DND-41 (cell line): ENCODE data around the gene C19orf47.

ENCODE experiments used
- ATAC-seq: fragments of 200-7000 bp; cut with Tn5 transposase; 3 replicates; pipeline ENCODE4 v1.9.1; 2021; ENCODE audit warnings: low read depth; ENCODE audit not compliant: insufficient read depth
- DNase-seq: peaks from one replicate; pipeline ENCODE4 v3.0.0-alpha.2; 2020
- H2AFZ ChIP-seq: 2 replicates; pipeline ENCODE4 v1.6.0; 2012; ENCODE audit warnings: low read depth, low read length
- H3K27ac ChIP-seq: 2 replicates; pipeline ENCODE4 v1.5.1; 2012; ENCODE audit warnings: low read length, inconsistent platforms
- H3K27me3 ChIP-seq: fragments of 200-600 bp; sonication (generic); 2 replicates; pipeline ENCODE4 v1.6.0; 2012; ENCODE audit warnings: low read length, mild to moderate bottlenecking, inconsistent platforms; ENCODE audit not compliant: insufficient read depth, poor library complexity
- H3K36me3 ChIP-seq: 2 replicates; pipeline ENCODE4 v1.5.1; 2012; ENCODE audit warnings: low read length, inconsistent platforms; ENCODE audit not compliant: insufficient read depth
- H3K4me1 ChIP-seq: 2 replicates; pipeline ENCODE4 v1.5.1; 2012; ENCODE audit warnings: mild to moderate bottlenecking, low read length; ENCODE audit not compliant: insufficient read depth
- H3K4me2 ChIP-seq: 2 replicates; pipeline ENCODE4 v1.6.0; 2012; ENCODE audit warnings: mild to moderate bottlenecking, moderate library complexity, low read length, inconsistent platforms; ENCODE audit not compliant: insufficient read depth
- H3K4me3 ChIP-seq, 2 experiments: fragments of 200-600 bp in 1 of 2; shearing (Covaris generic) in 1 of 2; 2 replicates each; pipeline ENCODE4 v1.5.1; 2012 to 2016; ENCODE audit warnings: inconsistent platforms in 2 of 2, low read length in 2 of 2, mild to moderate bottlenecking in 2 of 2, low read depth in 1 of 2, moderate library complexity in 1 of 2
- H3K79me2 ChIP-seq: 2 replicates; pipeline ENCODE4 v1.6.0; 2012; ENCODE audit warnings: low read length, inconsistent platforms; ENCODE audit not compliant: insufficient read depth
- H3K9ac ChIP-seq: 2 replicates; pipeline ENCODE4 v1.6.0; 2012; ENCODE audit warnings: low read depth, mild to moderate bottlenecking, inconsistent platforms, low read length, moderate library complexity
- H3K9me3 ChIP-seq: 2 replicates; pipeline ENCODE4 v1.5.1; 2012; ENCODE audit warnings: low read length, moderate library complexity, mild to moderate bottlenecking, inconsistent platforms; ENCODE audit not compliant: insufficient read depth, severe bottlenecking
- H4K20me1 ChIP-seq: 2 replicates; pipeline ENCODE4 v1.6.0; 2012; ENCODE audit warnings: low read length; ENCODE audit not compliant: insufficient read depth
- EZH2 ChIP-seq: IDR thresholded peaks from 3 replicates; pipeline ENCODE4 v1.6.1; 2012; ENCODE audit warnings: borderline replicate concordance, low read depth, mild to moderate bottlenecking, moderate library complexity, low read length, inconsistent platforms; ENCODE audit not compliant: severe bottlenecking
- TF ChIP-seq, protein P1 (sequence below): IDR thresholded peaks from 2 replicates; pipeline ENCODE4 v1.5.1; 2012; ENCODE audit warnings: borderline replicate concordance, low read length, moderate library complexity, mild to moderate bottlenecking; ENCODE audit not compliant: poor library complexity, severe bottlenecking; ENCODE audit errors: extremely low read depth

C19orf47 gene

DNA sequence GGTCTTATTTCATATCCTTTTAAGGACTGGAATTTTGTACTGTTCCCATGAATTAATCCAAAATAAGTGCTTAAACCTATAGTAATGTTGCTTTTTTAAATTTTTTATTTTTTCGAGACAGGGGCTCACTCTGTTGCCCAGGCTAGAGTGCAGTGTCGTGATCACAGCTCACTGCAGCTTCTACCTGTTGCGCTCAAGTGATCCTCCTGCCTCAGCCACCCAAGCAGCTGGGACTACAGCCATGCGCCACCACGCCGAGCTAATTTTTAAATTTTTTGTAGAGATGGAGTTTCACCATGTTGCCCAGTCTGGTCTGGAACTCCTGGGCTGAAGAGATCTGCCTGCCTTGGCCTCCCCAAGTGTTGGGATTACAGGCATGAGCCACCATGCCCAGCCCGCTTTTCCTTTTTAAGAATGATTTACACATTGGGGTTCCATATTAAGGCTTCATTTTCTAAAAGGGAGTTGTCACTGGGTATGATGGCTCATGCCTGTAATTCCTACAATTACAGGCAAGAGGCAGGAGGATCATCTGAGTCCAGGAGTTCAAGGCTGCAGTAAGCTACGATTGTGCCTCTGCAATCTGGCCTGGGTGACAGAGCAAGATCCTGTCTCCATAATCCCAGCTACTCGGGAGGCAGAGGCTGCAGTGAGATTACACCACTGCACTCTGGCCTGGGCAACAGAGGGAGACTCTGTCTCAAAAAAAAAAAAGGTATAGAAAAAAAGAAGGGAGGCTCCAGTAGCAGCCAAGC lies 34.8 kb downstream of the C19orf47 start:
- ATAC-seq: no peak
- H3K4me3 ChIP-seq: no peak overlapping the region
- H2AFZ ChIP-seq: no peak overlapping the region
- H3K79me2 ChIP-seq: no peaks in the 10 kb centered on the region
- no peak for TF ChIP-seq EZH2
- no peak for DNase-seq
- no peaks in the 10 kb centered on the region for H3K27me3 ChIP-seq
- no peak overlapping the region for H3K4me2 ChIP-seq
- H4K20me1 ChIP-seq: no peaks in the 10 kb centered on the region
- no peaks in the 10 kb centered on the region for H3K4me1 ChIP-seq
- H3K36me3 ChIP-seq: peaks cover 21% of the 10 kb centered on the region; the same call in 1 of the 2 replicates
- H3K27ac ChIP-seq: no peak overlapping the region
- H3K9me3 ChIP-seq: no peaks in the 10 kb centered on the region
- no peak overlapping the region for H3K9ac ChIP-seq

DNA sequence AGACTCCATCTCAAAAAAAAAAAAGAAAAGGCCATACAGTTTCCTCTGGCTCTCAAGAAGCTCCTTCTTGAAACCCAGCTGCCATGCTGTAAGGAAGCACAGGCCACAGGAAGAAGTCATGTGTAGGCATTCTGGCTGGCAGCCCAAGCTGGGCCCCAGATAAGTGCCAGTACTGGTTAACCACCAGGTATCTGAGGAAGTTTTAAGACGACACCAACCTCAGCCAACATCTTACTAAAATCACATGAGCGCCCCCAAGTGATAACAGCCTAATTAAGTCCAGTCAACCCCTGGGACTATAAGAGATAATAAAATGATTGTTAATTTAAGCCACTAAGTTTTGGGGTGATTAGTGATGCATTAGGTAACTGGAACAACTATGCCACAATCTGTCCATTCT lies 35.7 kb downstream of the C19orf47 start:
- H3K4me2 ChIP-seq: no peak overlapping the region
- no peaks in the 10 kb centered on the region for H4K20me1 ChIP-seq
- H3K36me3 ChIP-seq: peaks cover 13% of the 10 kb centered on the region; the same call in 1 of the 2 replicates
- ATAC-seq (0 out of 3 replicates have a peak, but pooled peaks have one; percentile 24), DNase-seq (no peak)
- no peaks in the 10 kb centered on the region for H3K9me3 ChIP-seq
- no peak for TF ChIP-seq EZH2
- TF ChIP-seq, protein P1, sequence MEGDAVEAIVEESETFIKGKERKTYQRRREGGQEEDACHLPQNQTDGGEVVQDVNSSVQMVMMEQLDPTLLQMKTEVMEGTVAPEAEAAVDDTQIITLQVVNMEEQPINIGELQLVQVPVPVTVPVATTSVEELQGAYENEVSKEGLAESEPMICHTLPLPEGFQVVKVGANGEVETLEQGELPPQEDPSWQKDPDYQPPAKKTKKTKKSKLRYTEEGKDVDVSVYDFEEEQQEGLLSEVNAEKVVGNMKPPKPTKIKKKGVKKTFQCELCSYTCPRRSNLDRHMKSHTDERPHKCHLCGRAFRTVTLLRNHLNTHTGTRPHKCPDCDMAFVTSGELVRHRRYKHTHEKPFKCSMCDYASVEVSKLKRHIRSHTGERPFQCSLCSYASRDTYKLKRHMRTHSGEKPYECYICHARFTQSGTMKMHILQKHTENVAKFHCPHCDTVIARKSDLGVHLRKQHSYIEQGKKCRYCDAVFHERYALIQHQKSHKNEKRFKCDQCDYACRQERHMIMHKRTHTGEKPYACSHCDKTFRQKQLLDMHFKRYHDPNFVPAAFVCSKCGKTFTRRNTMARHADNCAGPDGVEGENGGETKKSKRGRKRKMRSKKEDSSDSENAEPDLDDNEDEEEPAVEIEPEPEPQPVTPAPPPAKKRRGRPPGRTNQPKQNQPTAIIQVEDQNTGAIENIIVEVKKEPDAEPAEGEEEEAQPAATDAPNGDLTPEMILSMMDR: no peak
- H3K79me2 ChIP-seq: no peaks in the 10 kb centered on the region
- H3K9ac ChIP-seq: no peak overlapping the region
- no peak overlapping the region for H3K4me3 ChIP-seq
- no peaks in the 10 kb centered on the region for H3K4me1 ChIP-seq
- no peak overlapping the region for H2AFZ ChIP-seq
- H3K27ac ChIP-seq: no peak overlapping the region
- no peaks in the 10 kb centered on the region for H3K27me3 ChIP-seq

DNA sequence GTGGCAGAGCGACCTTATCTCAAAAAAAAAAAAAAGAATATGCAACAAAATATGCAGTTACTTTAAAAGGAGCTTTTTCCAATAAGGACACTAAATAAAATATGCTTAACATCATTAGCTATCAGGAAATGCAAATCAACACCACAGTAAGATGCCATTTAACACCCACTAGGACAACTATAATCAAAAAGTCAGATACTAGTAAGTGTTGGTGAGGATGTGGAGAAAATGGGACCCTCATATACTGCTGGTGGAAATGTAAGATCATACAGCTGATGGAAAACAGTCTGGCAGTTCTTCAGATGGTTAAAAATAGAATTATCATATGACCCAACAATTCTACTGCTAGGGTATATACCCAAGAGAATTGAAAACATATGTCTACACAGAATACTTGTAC lies 38.5 kb downstream of the C19orf47 start:
- no peak for ATAC-seq
- Histone ChIP-seq H3K27me3 (no peaks in the 10 kb centered on the region), H3K36me3 (peaks cover 3% of the 10 kb centered on the region; the same call in 1 of the 2 replicates), H2AFZ (no peak overlapping the region), H3K4me3 (no peak overlapping the region), H3K79me2 (no peaks in the 10 kb centered on the region), H3K4me1 (no peaks in the 10 kb centered on the region), H3K9me3 (no peaks in the 10 kb centered on the region), H4K20me1 (no peaks in the 10 kb centered on the region), H3K4me2 (no peak overlapping the region), H3K9ac (no peak overlapping the region), H3K27ac (no peak overlapping the region)
- DNase-seq: no peak
- TF ChIP-seq, protein P1: no peak
- no peak for TF ChIP-seq EZH2

DNA sequence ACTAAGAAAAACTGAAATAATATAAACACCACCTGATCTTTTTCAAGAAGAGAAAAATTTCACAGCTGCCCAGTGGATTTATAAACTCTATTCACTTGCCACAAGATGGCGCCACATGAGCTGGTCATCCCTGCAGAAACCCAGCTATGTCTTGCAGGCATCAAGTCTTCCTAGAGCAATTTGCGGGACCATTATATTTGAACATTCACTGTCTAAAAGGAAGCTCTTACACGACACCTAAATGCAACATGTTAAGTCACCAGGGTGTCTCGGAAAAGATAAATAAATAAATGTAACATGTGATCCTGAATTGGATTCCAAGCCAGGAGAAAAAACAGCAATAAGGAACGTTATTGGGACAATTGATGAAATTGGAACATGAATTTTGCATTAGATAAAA lies 42.8 kb downstream of the C19orf47 start:
- ATAC-seq (peak; percentile 79), DNase-seq (peak; percentile 76)
- Histone ChIP-seq H3K4me3 (no peak overlapping the region), H3K36me3 (no peaks in the 10 kb centered on the region; the same call in 1 of the 2 replicates), H3K27me3 (no peaks in the 10 kb centered on the region), H3K9ac (no peak overlapping the region), H3K4me2 (no peak overlapping the region), H2AFZ (no peak overlapping the region), H3K4me1 (no peaks in the 10 kb centered on the region), H3K27ac (no peak overlapping the region), H3K79me2 (no peaks in the 10 kb centered on the region), H3K9me3 (no peaks in the 10 kb centered on the region), H4K20me1 (no peaks in the 10 kb centered on the region)
- TF ChIP-seq, protein P1: peak; percentile 82
- no peak for TF ChIP-seq EZH2
